CD4-positive, CD25-positive, alpha-beta regulatory T cell (primary cell): ENCODE data around the gene RPS24. TPM values are rescaled to one million over a fixed set of nuclear protein-coding genes. Genes with fewer than 3 reads are reported as not detected.
"Not testable (repeated sequence)": the region's sequence is repeated elsewhere in the genome, so short reads cannot be mapped to it uniquely, and the experiment has no call there.

ENCODE experiments used
- ATAC-seq, 2 donors: fragments of 150-1000 bp; cut with Tn5 transposase; one replicate each; pipeline ENCODE4 v1.10.0; 2021; ENCODE audit warnings: low read depth in 2 of 2, moderate number of reproducible peaks in 2 of 2, moderate library complexity in 1 of 2
- DNase-seq, 3 donors: peaks; one replicate each; pipeline versions ENCODE4 v3.0.0 to v3.0.0-alpha.2; 2012 to 2022; ENCODE audit warnings: mixed read lengths in 1 of 3
- H3K27ac ChIP-seq: one replicate; pipeline ENCODE4 v1.7.0; 2013; ENCODE audit warnings: mild to moderate bottlenecking, low read length; ENCODE audit not compliant: insufficient read depth, poor library complexity, severe bottlenecking
- H3K27me3 ChIP-seq: one replicate; pipeline ENCODE4 v1.7.0; 2013; ENCODE audit warnings: low read length; ENCODE audit not compliant: control insufficient read depth, insufficient read depth
- H3K36me3 ChIP-seq: one replicate; pipeline ENCODE4 v1.7.0; 2013; ENCODE audit warnings: mild to moderate bottlenecking, low read length, moderate library complexity; ENCODE audit not compliant: control insufficient read depth, insufficient read depth
- H3K4me1 ChIP-seq: 2 replicates; pipeline ENCODE4 v1.7.0; 2013; ENCODE audit warnings: mild to moderate bottlenecking, low read length; ENCODE audit not compliant: insufficient read depth, control insufficient read depth, poor library complexity, severe bottlenecking
- H3K4me3 ChIP-seq: one replicate; pipeline ENCODE4 v1.7.0; 2013; ENCODE audit warnings: low read depth, mild to moderate bottlenecking, low read length, moderate library complexity
- H3K9me3 ChIP-seq, 2 experiments: 1 replicate in 1 of 2; 2 replicates in 1 of 2; pipeline ENCODE4 v1.7.0; 2013; ENCODE audit warnings: low read length in 2 of 2, mild to moderate bottlenecking in 1 of 2, moderate library complexity in 1 of 2; ENCODE audit not compliant: control insufficient read depth in 2 of 2
- H3K27ac Mint-ChIP-seq, 3 donors: one replicate each; pipeline ENCODE4 v1.8.0; 2020 to 2022; ENCODE audit warnings: mild to moderate bottlenecking in 3 of 3, mixed read lengths in 3 of 3, moderate library complexity in 2 of 3
- H3K27me3 Mint-ChIP-seq: one replicate; pipeline ENCODE4 v1.8.0; 2022; ENCODE audit warnings: mild to moderate bottlenecking, mixed read lengths
- H3K36me3 Mint-ChIP-seq: one replicate; pipeline ENCODE4 v1.8.0; 2020; ENCODE audit warnings: mixed read lengths
- H3K4me1 Mint-ChIP-seq, 4 donors: one replicate each; pipeline ENCODE4 v1.8.0; 2020 to 2022; ENCODE audit warnings: mixed read lengths in 4 of 4, mild to moderate bottlenecking in 1 of 4
- H3K4me3 Mint-ChIP-seq, 4 donors: one replicate each; pipeline ENCODE4 v1.8.0; 2020 to 2022; ENCODE audit warnings: mild to moderate bottlenecking in 4 of 4, mixed read lengths in 4 of 4, moderate library complexity in 3 of 4
- H3K9me3 Mint-ChIP-seq, 7 donors: one replicate each; pipeline ENCODE4 v1.8.0; 2020 to 2022; ENCODE audit warnings: mixed read lengths in 7 of 7, mild to moderate bottlenecking in 3 of 7, moderate library complexity in 2 of 7
- polyA plus RNA-seq, 4 donors: library from polyadenylated mRNA; unstranded; fragments of 300-500 nt; fragmentation: Illumina TruSeq; gene quantifications; one replicate each; pipeline ENCODE4 v1.2.3, GENCODE V29; 2021
- total RNA-seq: library from RNA; stranded (reverse); gene quantifications from one replicate; pipeline ENCODE4 v1.2.3, GENCODE V29; 2022

The RPS24 gene
- total and polyA plus RNA-seq, 5 donors from 2014 or later, result 852 to 1,300 (median 1,120) TPM

DNA sequence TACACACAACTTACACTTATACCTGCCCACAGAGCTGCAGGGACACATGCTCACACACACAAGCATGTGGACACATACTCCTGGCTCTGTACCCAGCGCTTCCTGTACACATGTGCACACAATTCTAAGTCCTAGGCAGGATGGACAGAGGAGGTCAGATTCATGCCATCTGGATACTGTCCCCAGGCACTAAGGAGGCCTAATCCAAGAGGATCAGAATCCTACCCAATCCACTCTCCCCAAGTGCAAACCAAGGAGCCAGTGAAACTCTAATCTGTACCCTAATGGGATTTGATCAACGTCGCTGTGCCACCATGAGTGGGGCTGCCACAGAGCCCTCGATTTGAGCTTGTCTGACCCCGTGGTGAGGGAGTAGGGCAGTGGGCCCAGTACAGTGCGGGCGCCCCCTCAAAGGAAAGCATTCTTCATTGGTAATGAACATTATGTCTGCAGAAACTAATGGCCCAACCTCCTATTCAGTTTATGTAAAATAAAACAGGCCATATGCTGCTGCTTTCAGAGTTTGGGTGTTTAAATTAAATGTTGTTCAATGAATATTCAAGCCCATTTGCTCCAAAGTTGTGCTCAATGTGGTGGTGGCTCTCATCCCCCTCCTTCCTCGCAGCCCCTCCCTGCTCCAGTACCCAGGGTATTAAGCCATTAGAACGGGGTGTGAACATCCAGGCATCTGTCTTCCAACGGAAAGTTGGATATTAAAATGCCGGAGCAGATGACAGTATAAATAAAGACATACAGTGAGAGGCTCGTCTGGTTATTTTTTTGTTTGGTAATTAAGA is 26.4 kb downstream of the RPS24 start:
- Mint-ChIP-seq H3K4me1 (no peaks in the 10 kb centered on the region), H3K9me3 (no peaks in the 10 kb centered on the region), H3K27ac (no peak overlapping the region), H3K4me3 (no peak overlapping the region), H3K27me3 (no peaks in the 10 kb centered on the region), H3K36me3 (peaks cover 3% of the 10 kb centered on the region)
- ATAC-seq (no peak), DNase-seq (no peak)
- Histone ChIP-seq H3K27me3 (no peaks in the 10 kb centered on the region), H3K27ac (no peak overlapping the region), H3K36me3 (no peaks in the 10 kb centered on the region), H3K4me3 (no peak overlapping the region), H3K9me3 (no peaks in the 10 kb centered on the region), H3K4me1 (no peaks in the 10 kb centered on the region)

DNA sequence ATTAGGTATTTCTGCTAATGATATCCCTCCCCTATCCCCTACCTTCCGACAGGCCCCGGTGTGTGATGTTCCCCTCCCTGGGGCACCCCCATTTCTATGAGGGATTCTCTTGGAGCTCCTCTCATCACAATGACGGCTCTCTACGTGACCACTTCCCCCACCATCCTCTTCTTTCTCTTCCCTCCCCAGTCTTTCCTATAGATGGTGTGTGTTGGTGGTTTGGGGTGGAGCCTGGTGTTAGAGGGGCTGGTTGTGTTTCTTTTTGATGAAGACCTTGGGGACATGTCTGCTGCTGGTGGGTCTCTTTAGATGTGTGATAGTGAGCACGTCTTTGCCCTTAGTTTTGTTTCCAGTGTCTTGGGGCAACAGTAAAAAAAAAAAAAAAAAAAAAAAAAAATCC is 28.6 kb downstream of the RPS24 start:
- H3K4me3 Mint-ChIP-seq, result no peak overlapping the region
- ATAC-seq, result no peak
- H3K27me3 ChIP-seq, result no peaks in the 10 kb centered on the region

DNA sequence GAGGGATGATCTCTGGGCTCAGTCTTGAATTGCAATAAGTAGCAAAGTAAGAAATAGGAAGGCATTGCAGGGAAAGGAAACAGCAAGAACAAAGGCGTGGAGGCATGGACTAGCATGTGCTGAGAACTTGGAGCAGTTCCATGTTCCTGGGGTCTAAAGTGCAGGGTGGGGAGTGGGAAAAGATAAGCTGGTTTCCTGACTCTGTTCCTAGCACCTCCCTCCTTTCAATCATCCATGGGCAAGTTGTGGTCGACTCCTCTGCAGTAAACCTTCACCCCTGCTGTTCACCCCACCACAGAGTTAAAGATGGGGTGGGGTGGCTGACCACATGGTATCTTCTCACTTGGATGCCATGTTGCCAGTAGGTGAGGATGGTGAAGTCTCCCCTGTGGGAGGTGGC is 29.6 kb downstream of the RPS24 start:
- Histone ChIP-seq H3K36me3 (no peaks in the 10 kb centered on the region), H3K9me3 (no peaks in the 10 kb centered on the region), H3K4me3 (no peak overlapping the region), H3K4me1 (no peaks in the 10 kb centered on the region), H3K27ac (no peak overlapping the region), H3K27me3 (no peaks in the 10 kb centered on the region)
- Mint-ChIP-seq H3K27me3 (peaks cover 4% of the 10 kb centered on the region), H3K27ac (no peak overlapping the region), H3K36me3 (no peaks in the 10 kb centered on the region), H3K4me3 (no peak overlapping the region), H3K9me3 (no peaks in the 10 kb centered on the region), H3K4me1 (no peaks in the 10 kb centered on the region)
- ATAC-seq, result no peak
- no peak for DNase-seq

More for the DNA sequence above, 28.6 kb downstream of the RPS24 start:
- H3K36me3 Mint-ChIP-seq, result no peaks in the 10 kb centered on the region
- Histone ChIP-seq H3K4me1 (no peaks in the 10 kb centered on the region), H3K27ac (no peak overlapping the region), H3K4me3 (no peak overlapping the region), H3K36me3 (no peaks in the 10 kb centered on the region), H3K9me3 (no peaks in the 10 kb centered on the region)
- no peak overlapping the region for H3K27ac Mint-ChIP-seq
- peaks cover 4% of the 10 kb centered on the region for H3K27me3 Mint-ChIP-seq
- H3K9me3 Mint-ChIP-seq, result no peaks in the 10 kb centered on the region
- no peaks in the 10 kb centered on the region for H3K4me1 Mint-ChIP-seq
- DNase-seq, result no peak

DNA sequence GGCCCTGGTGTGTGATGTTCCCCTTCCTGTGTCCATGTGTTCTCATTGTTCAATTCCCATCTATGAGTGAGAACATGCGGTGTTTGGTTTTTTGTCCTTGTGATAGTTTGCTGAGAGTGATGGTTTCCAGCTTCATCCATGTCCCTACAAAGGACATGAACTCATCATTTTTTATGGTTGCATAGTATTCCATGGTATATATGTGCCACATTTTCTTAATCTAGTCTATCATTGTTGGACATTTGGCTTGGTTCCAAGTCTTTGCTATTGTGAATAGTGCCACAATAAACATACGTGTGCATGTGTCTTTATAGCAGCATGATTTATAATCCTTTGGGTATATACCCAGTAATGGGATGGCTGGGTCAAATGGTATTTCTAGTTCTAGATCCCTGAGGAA is 31.3 kb downstream of the RPS24 start:
- not testable (repeated sequence) for H3K27ac Mint-ChIP-seq, H3K36me3 Mint-ChIP-seq

GRCh38 chr10:78065611-78066010 is 31.9 kb downstream of the RPS24 start:
- no peaks in the 10 kb centered on the region for H3K36me3 ChIP-seq
- no peak overlapping the region for H3K27ac ChIP-seq
- H3K36me3 Mint-ChIP-seq, result no peaks in the 10 kb centered on the region
- no peaks in the 10 kb centered on the region for H3K9me3 ChIP-seq
- H3K27ac Mint-ChIP-seq, result no peak overlapping the region
- H3K4me1 ChIP-seq, result no peaks in the 10 kb centered on the region
- no peak for DNase-seq
- H3K4me3 ChIP-seq, result no peak overlapping the region
- H3K27me3 ChIP-seq, result no peaks in the 10 kb centered on the region
- no peaks in the 10 kb centered on the region for H3K4me1 Mint-ChIP-seq
- H3K9me3 Mint-ChIP-seq, result no peaks in the 10 kb centered on the region
- H3K27me3 Mint-ChIP-seq, result peaks cover 4% of the 10 kb centered on the region
- H3K4me3 Mint-ChIP-seq, result no peak overlapping the region
- no peak for ATAC-seq

More for the DNA sequence above, 31.3 kb downstream of the RPS24 start:
- not testable (repeated sequence) for ATAC-seq, H3K4me1 Mint-ChIP-seq, H3K27ac ChIP-seq, H3K4me3 ChIP-seq, H3K36me3 ChIP-seq, H3K9me3 Mint-ChIP-seq, H3K4me3 Mint-ChIP-seq, H3K27me3 ChIP-seq, H3K27me3 Mint-ChIP-seq, DNase-seq, H3K9me3 ChIP-seq, H3K4me1 ChIP-seq

DNA sequence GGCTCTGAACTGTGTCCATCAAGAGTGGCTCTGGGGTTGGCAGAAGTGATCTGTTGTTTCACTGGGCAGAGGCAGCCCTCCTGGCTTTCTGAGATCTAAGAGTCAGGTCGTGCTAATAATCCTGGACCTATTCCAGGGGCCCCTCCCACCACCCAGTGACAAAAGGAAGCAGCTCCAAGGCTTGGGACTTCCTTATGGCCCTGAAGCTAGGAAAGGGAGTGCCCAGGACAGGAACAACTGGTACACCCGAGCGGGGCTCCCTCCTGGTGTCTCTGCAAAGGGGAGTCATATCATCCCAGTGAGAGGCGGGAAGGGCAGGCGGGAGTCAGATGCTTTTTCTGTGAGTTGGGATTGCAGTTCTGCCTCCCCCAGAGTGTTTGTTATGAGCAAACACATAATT is 32.3 kb downstream of the RPS24 start:
- ATAC-seq (no peak), DNase-seq (no peak)
- H3K27ac ChIP-seq, result no peak overlapping the region
- no peak overlapping the region for H3K4me3 ChIP-seq
- Mint-ChIP-seq H3K9me3 (no peaks in the 10 kb centered on the region), H3K27ac (no peak overlapping the region), H3K36me3 (no peaks in the 10 kb centered on the region), H3K27me3 (peaks cover 4% of the 10 kb centered on the region), H3K4me1 (no peaks in the 10 kb centered on the region), H3K4me3 (no peak overlapping the region)
- H3K4me1 ChIP-seq, result no peaks in the 10 kb centered on the region
- H3K36me3 ChIP-seq, result no peaks in the 10 kb centered on the region
- no peaks in the 10 kb centered on the region for H3K27me3 ChIP-seq
- H3K9me3 ChIP-seq, result no peaks in the 10 kb centered on the region

DNA sequence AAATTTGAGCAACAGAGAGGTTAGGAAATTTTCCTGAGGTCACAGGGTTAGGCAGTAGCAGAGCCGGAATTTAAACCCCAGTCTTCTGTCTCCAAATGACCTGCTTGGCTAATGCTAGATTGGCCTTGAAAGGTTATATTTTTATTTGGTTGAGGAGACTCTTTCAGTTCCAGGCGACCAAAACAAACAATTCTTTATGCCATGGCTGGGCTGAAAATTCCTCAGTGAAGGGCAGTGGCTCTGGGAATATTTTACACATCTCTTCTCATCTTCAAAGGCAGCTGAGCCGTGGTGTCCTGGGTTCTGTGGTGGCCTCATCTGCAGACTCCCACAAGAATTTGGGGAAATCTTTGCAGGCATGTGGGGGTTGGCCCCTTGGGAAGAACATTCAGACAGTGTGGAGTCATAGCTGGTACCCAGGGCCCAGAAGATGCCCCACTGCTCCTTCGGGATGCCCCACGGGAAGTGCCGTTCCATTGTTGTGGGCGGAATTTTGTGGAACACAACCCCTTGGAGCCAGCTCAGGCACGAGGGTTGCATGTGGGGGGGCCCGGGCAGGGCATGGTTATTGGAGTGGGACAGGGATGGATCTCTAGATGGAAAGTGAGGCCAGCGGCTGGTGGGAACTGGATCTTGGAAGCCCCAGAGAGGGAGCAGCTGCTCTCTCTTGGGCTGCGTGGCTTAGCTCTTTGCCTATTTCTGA is 33.2 kb downstream of the RPS24 start:
- DNase-seq (no peak), ATAC-seq (no peak)
- Histone ChIP-seq H3K9me3 (no peaks in the 10 kb centered on the region), H3K27me3 (no peaks in the 10 kb centered on the region), H3K4me1 (no peaks in the 10 kb centered on the region), H3K4me3 (no peak overlapping the region), H3K27ac (no peak overlapping the region), H3K36me3 (no peaks in the 10 kb centered on the region)
- Mint-ChIP-seq H3K9me3 (no peaks in the 10 kb centered on the region), H3K27ac (no peak overlapping the region), H3K4me1 (no peaks in the 10 kb centered on the region), H3K36me3 (no peaks in the 10 kb centered on the region), H3K4me3 (no peak overlapping the region), H3K27me3 (peaks cover 4% of the 10 kb centered on the region)

DNA sequence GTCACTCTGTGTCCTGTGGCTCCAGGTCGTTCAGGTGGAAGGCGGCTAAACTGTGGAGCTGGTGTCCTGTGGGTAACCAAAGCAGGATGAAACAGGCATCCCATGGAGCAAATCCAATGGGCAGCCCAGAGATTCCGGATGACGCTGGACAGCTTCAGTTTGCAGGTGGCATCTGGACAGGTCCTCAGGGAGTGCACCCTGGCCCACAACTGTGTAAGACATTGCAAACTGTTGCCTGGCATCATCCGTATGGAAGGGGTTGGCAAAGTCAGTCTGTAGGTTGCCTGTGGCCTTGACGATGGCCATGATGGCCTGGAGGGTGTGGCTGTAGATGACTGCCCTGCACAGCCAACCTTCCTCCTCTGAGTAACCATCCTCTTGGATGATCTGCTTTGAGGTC is 35.5 kb downstream of the RPS24 start:
- no peaks in the 10 kb centered on the region for H3K27me3 ChIP-seq
- Mint-ChIP-seq H3K27ac (no peak overlapping the region), H3K4me1 (no peaks in the 10 kb centered on the region), H3K27me3 (peaks cover 8% of the 10 kb centered on the region), H3K4me3 (no peak overlapping the region), H3K36me3 (no peaks in the 10 kb centered on the region), H3K9me3 (peaks cover 0 to 3% (median under 1%) of the 10 kb centered on the region in 7 donors)
- H3K4me3 ChIP-seq, result no peak overlapping the region
- ATAC-seq (no peak), DNase-seq (no peak)
- H3K27ac ChIP-seq, result no peak overlapping the region
- H3K9me3 ChIP-seq, result no peaks in the 10 kb centered on the region
- H3K4me1 ChIP-seq, result no peaks in the 10 kb centered on the region
- H3K36me3 ChIP-seq, result no peaks in the 10 kb centered on the region
